G401 (cell line): ENCODE measurements around the gene RAP1GAP. TPM values are rescaled to one million over a fixed set of nuclear protein-coding genes. Genes with fewer than 3 reads are reported as not detected.
A peak's percentile ranks its signal among the peaks of the same experiment; 100 is the strongest.

ENCODE experiments used
- DNase-seq: peaks from one replicate; pipeline ENCODE4 v3.0.0-alpha.2; 2015; ENCODE audit warnings: low spot score
- in situ Hi-C: cut with HindIII; loops from 2 replicates; pipeline ENCODE4 v1.10.0; 2016; ENCODE audit warnings: low sequenced_read_pairs, mixed read lengths
- total RNA-seq: library from RNA; depleted of rRNA; stranded (reverse); fragments of >200 nt; shearing (Covaris generic); gene quantifications from 2 replicates; pipeline ENCODE4 v1.2.3, GENCODE V29; 2014

Gene RAP1GAP
- total RNA-seq, 1 experiment from 2014 or later, result 3.7 TPM

- in situ Hi-C loops, result no loop called here
Observed at GRCh38 chr1:21620011-21620410, 49.1 kb downstream of the RAP1GAP start.

GRCh38 chr1:21619375-21619947, 49.7 kb downstream of the RAP1GAP start:
- no peak for DNase-seq
- in situ Hi-C loops, result no loop called here

More at GRCh38 chr1:21620011-21620410, 49.1 kb downstream of the RAP1GAP start:
- DNase-seq, result no peak

GRCh38 chr1:21618561-21619374, 50.4 kb downstream of the RAP1GAP start:
- in situ Hi-C loops, result no loop called here
- no peak for DNase-seq

- in situ Hi-C loops, result no loop called here
- DNase-seq, result no peak
Observed at GRCh38 chr1:21618059-21618458, 51.1 kb downstream of the RAP1GAP start.

GRCh38 chr1:21617126-21617738, 51.9 kb downstream of the RAP1GAP start:
- in situ Hi-C loops, result no loop called here
- no peak for DNase-seq

GRCh38 chr1:21616372-21616771, 52.8 kb downstream of the RAP1GAP start:
- in situ Hi-C loops, result no loop called here
- DNase-seq, result no peak

GRCh38 chr1:21614419-21615115, 54.6 kb downstream of the RAP1GAP start:
- in situ Hi-C loops, result no loop called here
- no peak for DNase-seq

GRCh38 chr1:21613072-21613867, 55.9 kb downstream of the RAP1GAP start:
- DNase-seq, result peak; percentile 48
- in situ Hi-C loops, result no loop called here

- in situ Hi-C loops, result no loop called here
- no peak for DNase-seq
Observed at GRCh38 chr1:21612057-21612456, 57.1 kb downstream of the RAP1GAP start.

GRCh38 chr1:21610989-21611785, 58.0 kb downstream of the RAP1GAP start:
- DNase-seq, result no peak
- in situ Hi-C loops, result no loop called here

GRCh38 chr1:21610027-21610426, 59.1 kb downstream of the RAP1GAP start:
- in situ Hi-C loops, result no loop called here
- DNase-seq, result no peak

- in situ Hi-C loops, result no loop called here
- no peak for DNase-seq
Observed at GRCh38 chr1:21608798-21609197, 60.4 kb downstream of the RAP1GAP start.

- in situ Hi-C loops, result no loop called here
- DNase-seq, result peak; percentile 33
Observed at GRCh38 chr1:21607549-21608529, 61.3 kb downstream of the RAP1GAP start.

GRCh38 chr1:21605964-21606705, 63.0 kb downstream of the RAP1GAP start:
- in situ Hi-C loops, result no loop called here
- DNase-seq, result no peak

GRCh38 chr1:21605012-21605715, 64.0 kb downstream of the RAP1GAP start:
- no peak for DNase-seq
- in situ Hi-C loops, result no loop called here
